SK-N-SH (cell line): ENCODE data around the gene G6PC2. TPM values are rescaled to one million over a fixed set of nuclear protein-coding genes. Genes with fewer than 3 reads are reported as not detected.

Experiments
- CTCF ChIA-PET: fragments of 300-600, 350-600 bp; formaldehyde crosslinking; extraction: SDS; loops from one replicate; lab custom pipeline; 2021; lab: Yijun Ruan, JAX
- POLR2A ChIA-PET: fragments of 350-600 bp; sonication (Branson Sonifier 250); formaldehyde crosslinking; extraction: SDS; loops from one replicate; lab custom pipeline; 2020; ENCODE audit warnings: antibody characterized with exemption, inconsistent platforms; lab: Yijun Ruan, JAX
- DNase-seq: peaks from one replicate; pipeline ENCODE4 v3.0.0; 2012
- H2AFZ ChIP-seq: fragments of 200-600 bp; sonication (generic); 2 replicates; pipeline ENCODE4 v1.8.1; 2016; ENCODE audit warnings: antibody characterized with exemption, mild to moderate bottlenecking, low read depth
- H3F3A ChIP-seq: fragments of 200-600 bp; sonication (generic); replicated peaks from 2 replicates; pipeline ENCODE3; 2016; ENCODE audit warnings: antibody characterized with exemption, mild to moderate bottlenecking; ENCODE audit not compliant: insufficient read depth
- H3K27ac ChIP-seq, 2 experiments: fragments of 200-500 bp in 1 of 2; fragments of 200-600 bp in 1 of 2; sonication (Bioruptor generic) in 1 of 2; sonication (generic), shearing (Covaris generic) in 1 of 2; 2 replicates each; pipeline versions ENCODE4 v1.5.1 to v1.6.1; 2014 to 2016; ENCODE audit warnings: low read depth in 2 of 2, inconsistent platforms in 1 of 2, low read length in 1 of 2, mild to moderate bottlenecking in 1 of 2, mixed read lengths in 1 of 2
- H3K27me3 ChIP-seq: fragments of 200-600 bp; sonication (generic), shearing (Covaris generic); 2 replicates; pipeline ENCODE4 v1.6.1; 2016; ENCODE audit warnings: mixed run types; ENCODE audit not compliant: insufficient read depth
- H3K36me3 ChIP-seq, 2 experiments: fragments of 200-500 bp in 1 of 2; fragments of 200-600 bp in 1 of 2; sonication (Bioruptor generic) in 1 of 2; sonication (generic) in 1 of 2; replicated peaks in 1 of 2; 2 replicates each; pipeline versions ENCODE3 to v1.5.1; 2014 to 2016; ENCODE audit warnings: low read length in 1 of 2, mild to moderate bottlenecking in 1 of 2; ENCODE audit not compliant: insufficient read depth in 2 of 2, control insufficient read depth in 1 of 2
- H3K4me1 ChIP-seq, 2 experiments: fragments of 200-500 bp in 1 of 2; fragments of 200-600 bp in 1 of 2; sonication (Bioruptor generic) in 1 of 2; sonication (generic), shearing (Covaris generic) in 1 of 2; 2 replicates each; pipeline versions ENCODE4 v1.5.1 to v1.6.1; 2014 to 2016; ENCODE audit warnings: low read depth in 1 of 2, low read length in 1 of 2, mixed run types in 1 of 2; ENCODE audit not compliant: insufficient read depth in 2 of 2, control insufficient read depth in 1 of 2
- H3K4me2 ChIP-seq: fragments of 200-600 bp; sonication (generic), shearing (Covaris generic); 2 replicates; pipeline ENCODE4 v1.6.1; 2017; ENCODE audit warnings: mixed run types
- H3K4me3 ChIP-seq, 2 experiments: fragments of 200-500 bp in 1 of 2; fragments of 200-600 bp in 1 of 2; sonication (Bioruptor generic) in 1 of 2; sonication (generic), shearing (Covaris generic) in 1 of 2; 2 replicates each; pipeline versions ENCODE4 v1.5.1 to v1.8.1; 2014 to 2016; ENCODE audit warnings: low read depth in 2 of 2, inconsistent platforms in 1 of 2, low read length in 1 of 2, mild to moderate bottlenecking in 1 of 2, mixed read lengths in 1 of 2, moderate library complexity in 1 of 2
- H3K79me2 ChIP-seq: fragments of 200-600 bp; sonication (generic); 2 replicates; pipeline ENCODE4 v1.8.1; 2017; ENCODE audit warnings: mild to moderate bottlenecking; ENCODE audit not compliant: insufficient read depth
- H3K9ac ChIP-seq: fragments of 200-600 bp; sonication (generic); 2 replicates; pipeline ENCODE4 v1.6.1; 2017; ENCODE audit warnings: mixed run types
- H3K9me2 ChIP-seq: fragments of 200-600 bp; sonication (generic); 2 replicates; pipeline ENCODE4 v1.6.1; 2017; ENCODE audit warnings: mixed run types
- H3K9me3 ChIP-seq: fragments of 200-600 bp; sonication (generic); 2 replicates; pipeline ENCODE4 v1.6.1; 2017; ENCODE audit warnings: mixed run types, mild to moderate bottlenecking, moderate library complexity
- H4K20me1 ChIP-seq: fragments of 200-600 bp; sonication (generic); 2 replicates; pipeline ENCODE4 v1.6.1; 2017; ENCODE audit warnings: mild to moderate bottlenecking, mixed run types; ENCODE audit not compliant: insufficient read depth
- CHD2 ChIP-seq: fragments of 150-350 bp; IDR thresholded peaks from 2 replicates; pipeline ENCODE4 v1.6.1; 2018; ENCODE audit warnings: low read length; ENCODE audit not compliant: partially characterized antibody
- EZH2phosphoT487 ChIP-seq: fragments of 200-600 bp; sonication (generic); IDR thresholded peaks from 2 replicates; pipeline ENCODE4 v1.6.1; 2017; ENCODE audit warnings: low read depth, mixed run types, mild to moderate bottlenecking, antibody characterized with exemption, moderate library complexity, borderline replicate concordance
- FOSL2 ChIP-seq: IDR thresholded peaks from 2 replicates; pipeline ENCODE4 v1.4.0; 2012; ENCODE audit warnings: low read depth, mild to moderate bottlenecking, moderate library complexity, borderline replicate concordance
- GABPA ChIP-seq: IDR thresholded peaks from 2 replicates; pipeline ENCODE4 v1.4.0; 2012; ENCODE audit warnings: low read depth, mild to moderate bottlenecking
- GATA2 ChIP-seq: sonication (generic); formaldehyde crosslinking; IDR thresholded peaks from 2 replicates; pipeline ENCODE4 v1.5.0; 2020; ENCODE audit warnings: mild to moderate bottlenecking, missing genetic modification reagents
- JUND ChIP-seq: IDR thresholded peaks from 2 replicates; pipeline ENCODE4 v1.4.0; 2012
- MEF2A ChIP-seq: IDR thresholded peaks from 2 replicates; pipeline ENCODE4 v1.4.0; 2012; ENCODE audit warnings: low read depth, borderline replicate concordance
- RFX5 ChIP-seq: IDR thresholded peaks from 2 replicates; pipeline ENCODE4 v1.6.1; 2012; ENCODE audit warnings: mild to moderate bottlenecking, improper control_type of control experiment, low read length
- SIN3A ChIP-seq: IDR thresholded peaks from 2 replicates; pipeline ENCODE4 v1.6.1; 2012; ENCODE audit warnings: low read depth, mild to moderate bottlenecking, low read length, moderate library complexity, borderline replicate concordance
- SMC3 ChIP-seq: IDR thresholded peaks from 2 replicates; pipeline ENCODE4 v1.6.1; 2012; ENCODE audit warnings: low read depth, low read length, improper control_type of control experiment
- TCF12 ChIP-seq: IDR thresholded peaks from 2 replicates; pipeline ENCODE4 v1.4.0; 2012
- YY1 ChIP-seq: IDR thresholded peaks from 2 replicates; pipeline ENCODE4 v1.4.0; 2012; ENCODE audit warnings: low read depth, mild to moderate bottlenecking
- WGBS: methylation state at CpG from one replicate; pipeline ENCODE4 v1.1.6; 2017; ENCODE audit warnings: low lambda C conversion rate; 5-methylcytosine and 5-hydroxymethylcytosine counted together
- polyA plus RNA-seq, 3 experiments: library from polyadenylated mRNA; depleted of rRNA; stranded (reverse); fragments of >200 nt; gene quantifications; 2 replicates each; pipeline ENCODE4 v1.2.3, GENCODE V29; 2012
- TF ChIP-seq, protein P1 (sequence below): IDR thresholded peaks from 2 replicates; pipeline ENCODE4 v1.6.1; 2012; ENCODE audit warnings: mild to moderate bottlenecking, low read depth, low read length, moderate library complexity
- TF ChIP-seq, protein P2 (sequence below): IDR thresholded peaks from 2 replicates; pipeline ENCODE4; 2012
- TF ChIP-seq, protein P3 (sequence below): IDR thresholded peaks from 2 replicates; pipeline ENCODE4 v1.4.0; 2012; ENCODE audit warnings: low read depth
- TF ChIP-seq, protein P4 (sequence below): fragments of 150-350 bp; IDR thresholded peaks from 2 replicates; pipeline ENCODE4 v1.6.1; 2017; ENCODE audit warnings: antibody characterized with exemption, low read length, low read depth, borderline replicate concordance

G6PC2 gene
- polyA plus RNA-seq, 1 of the 3 experiments (the other 2 are of a cell fraction) = not detected

DNA sequence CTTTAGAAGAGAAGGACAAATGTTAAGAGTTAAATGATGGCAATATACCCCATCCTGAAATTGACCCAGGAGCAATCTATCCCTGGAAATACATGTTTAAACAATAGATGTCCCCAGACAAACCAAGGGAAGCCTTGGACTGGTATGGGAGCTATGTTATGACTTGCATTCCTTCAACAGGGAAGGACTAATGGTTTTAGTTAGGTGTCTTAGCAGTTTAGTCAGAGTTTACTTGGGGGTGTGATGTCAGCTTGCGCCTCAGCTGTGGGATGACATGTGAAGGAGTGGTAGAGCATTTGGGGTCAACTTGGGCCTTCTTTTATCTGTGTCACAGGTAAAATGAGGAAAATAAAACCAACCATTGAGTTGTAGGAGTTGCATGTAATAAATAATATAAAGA, 47.6 kb upstream of the G6PC2 start (continued):
- TF ChIP-seq, protein P1, sequence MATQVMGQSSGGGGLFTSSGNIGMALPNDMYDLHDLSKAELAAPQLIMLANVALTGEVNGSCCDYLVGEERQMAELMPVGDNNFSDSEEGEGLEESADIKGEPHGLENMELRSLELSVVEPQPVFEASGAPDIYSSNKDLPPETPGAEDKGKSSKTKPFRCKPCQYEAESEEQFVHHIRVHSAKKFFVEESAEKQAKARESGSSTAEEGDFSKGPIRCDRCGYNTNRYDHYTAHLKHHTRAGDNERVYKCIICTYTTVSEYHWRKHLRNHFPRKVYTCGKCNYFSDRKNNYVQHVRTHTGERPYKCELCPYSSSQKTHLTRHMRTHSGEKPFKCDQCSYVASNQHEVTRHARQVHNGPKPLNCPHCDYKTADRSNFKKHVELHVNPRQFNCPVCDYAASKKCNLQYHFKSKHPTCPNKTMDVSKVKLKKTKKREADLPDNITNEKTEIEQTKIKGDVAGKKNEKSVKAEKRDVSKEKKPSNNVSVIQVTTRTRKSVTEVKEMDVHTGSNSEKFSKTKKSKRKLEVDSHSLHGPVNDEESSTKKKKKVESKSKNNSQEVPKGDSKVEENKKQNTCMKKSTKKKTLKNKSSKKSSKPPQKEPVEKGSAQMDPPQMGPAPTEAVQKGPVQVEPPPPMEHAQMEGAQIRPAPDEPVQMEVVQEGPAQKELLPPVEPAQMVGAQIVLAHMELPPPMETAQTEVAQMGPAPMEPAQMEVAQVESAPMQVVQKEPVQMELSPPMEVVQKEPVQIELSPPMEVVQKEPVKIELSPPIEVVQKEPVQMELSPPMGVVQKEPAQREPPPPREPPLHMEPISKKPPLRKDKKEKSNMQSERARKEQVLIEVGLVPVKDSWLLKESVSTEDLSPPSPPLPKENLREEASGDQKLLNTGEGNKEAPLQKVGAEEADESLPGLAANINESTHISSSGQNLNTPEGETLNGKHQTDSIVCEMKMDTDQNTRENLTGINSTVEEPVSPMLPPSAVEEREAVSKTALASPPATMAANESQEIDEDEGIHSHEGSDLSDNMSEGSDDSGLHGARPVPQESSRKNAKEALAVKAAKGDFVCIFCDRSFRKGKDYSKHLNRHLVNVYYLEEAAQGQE = no peak

DNA sequence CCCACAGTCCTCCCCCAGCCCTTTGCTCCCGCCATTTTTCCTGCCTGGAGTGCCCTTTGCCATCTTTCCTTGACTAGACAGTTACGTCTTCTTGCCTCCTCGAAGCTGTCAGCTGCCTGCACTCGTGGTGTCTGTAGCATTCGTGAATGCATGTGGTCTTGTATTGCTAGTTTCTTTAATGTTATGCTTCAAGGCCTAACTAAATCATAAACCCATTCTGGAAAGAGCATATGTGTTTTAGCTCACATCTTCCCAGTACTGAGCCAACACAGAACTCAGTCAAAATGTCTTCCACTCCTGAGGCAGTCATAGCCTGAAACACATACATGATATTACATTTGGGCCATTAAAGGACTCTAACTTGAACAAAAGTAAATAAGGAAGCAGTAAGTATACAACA, 46.4 kb upstream of the G6PC2 start:
- 96% methylated on average over 5 of the region's 5 CpGs for WGBS
- CTCF ChIA-PET = no interaction called here
- no peak for DNase-seq
- Histone ChIP-seq H4K20me1 (no peaks in the 10 kb centered on the region), H3K9ac (no peak overlapping the region), H3F3A (peaks cover 10% of the 10 kb centered on the region), H3K36me3 (no peaks in the 10 kb centered on the region), H3K9me2 (no peaks in the 10 kb centered on the region)
- no peak for TF ChIP-seq FOSL2
- TF ChIP-seq SMC3 = no peak
- no peak for TF ChIP-seq SIN3A
- no peak for TF ChIP-seq EZH2phosphoT487
- TF ChIP-seq YY1 = no peak
- TF ChIP-seq, protein P2, sequence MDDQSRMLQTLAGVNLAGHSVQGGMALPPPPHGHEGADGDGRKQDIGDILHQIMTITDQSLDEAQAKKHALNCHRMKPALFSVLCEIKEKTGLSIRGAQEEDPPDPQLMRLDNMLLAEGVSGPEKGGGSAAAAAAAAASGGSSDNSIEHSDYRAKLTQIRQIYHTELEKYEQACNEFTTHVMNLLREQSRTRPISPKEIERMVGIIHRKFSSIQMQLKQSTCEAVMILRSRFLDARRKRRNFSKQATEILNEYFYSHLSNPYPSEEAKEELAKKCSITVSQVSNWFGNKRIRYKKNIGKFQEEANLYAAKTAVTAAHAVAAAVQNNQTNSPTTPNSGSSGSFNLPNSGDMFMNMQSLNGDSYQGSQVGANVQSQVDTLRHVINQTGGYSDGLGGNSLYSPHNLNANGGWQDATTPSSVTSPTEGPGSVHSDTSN = no peak
- no peak for TF ChIP-seq MEF2A
- no peak for TF ChIP-seq GATA2 (CRISPR knock-in tag)
- TF ChIP-seq, protein P3, sequence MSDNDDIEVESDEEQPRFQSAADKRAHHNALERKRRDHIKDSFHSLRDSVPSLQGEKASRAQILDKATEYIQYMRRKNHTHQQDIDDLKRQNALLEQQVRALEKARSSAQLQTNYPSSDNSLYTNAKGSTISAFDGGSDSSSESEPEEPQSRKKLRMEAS = no peak
- no peak for TF ChIP-seq GABPA
- TF ChIP-seq, all 33 proteins: peak for 0
- H3K27me3 ChIP-seq = no peaks in the 10 kb centered on the region
- no peak overlapping the region for H3K27ac ChIP-seq
- no peaks in the 10 kb centered on the region for H3K79me2 ChIP-seq
- POLR2A ChIA-PET = no interaction called here
- H3K9me3 ChIP-seq = no peaks in the 10 kb centered on the region
- H2AFZ ChIP-seq = no peak overlapping the region
- no peak overlapping the region for H3K4me3 ChIP-seq
- no peak overlapping the region for H3K4me2 ChIP-seq
- H3K4me1 ChIP-seq = no peaks in the 10 kb centered on the region

DNA sequence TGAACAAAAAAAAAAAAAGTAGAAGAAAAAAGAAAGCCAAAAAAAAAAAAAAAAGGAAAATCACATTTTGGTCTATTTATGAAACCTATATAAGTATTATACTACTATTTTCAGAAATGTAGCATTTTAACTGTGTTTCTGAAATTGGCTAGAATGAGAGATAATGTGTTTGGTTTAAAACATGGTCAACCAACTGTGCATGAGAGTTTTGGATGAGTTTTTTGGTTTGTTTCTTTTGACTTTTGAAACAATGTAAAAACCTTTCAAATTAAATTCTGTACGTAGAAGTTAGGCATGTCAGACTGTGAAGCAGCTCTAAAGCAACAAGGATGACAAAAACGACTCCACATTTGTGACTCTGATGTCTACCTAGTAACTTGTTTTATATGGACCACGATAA, 45.5 kb upstream of the G6PC2 start:
- no peaks in the 10 kb centered on the region for H3K79me2 ChIP-seq
- POLR2A ChIA-PET = no interaction called here
- no peaks in the 10 kb centered on the region for H3K27me3 ChIP-seq
- H3K27ac ChIP-seq = no peak overlapping the region
- no peak overlapping the region for H3K9ac ChIP-seq
- no peak for DNase-seq
- H3K4me1 ChIP-seq = no peaks in the 10 kb centered on the region
- no peaks in the 10 kb centered on the region for H3K9me2 ChIP-seq
- 97% methylated on average over 3 of the region's 3 CpGs for WGBS
- CTCF ChIA-PET = no interaction called here
- peaks cover 10% of the 10 kb centered on the region for H3F3A ChIP-seq
- no peak overlapping the region for H3K4me3 ChIP-seq
- no peaks in the 10 kb centered on the region for H3K36me3 ChIP-seq
- no peaks in the 10 kb centered on the region for H3K9me3 ChIP-seq
- H3K4me2 ChIP-seq = no peak overlapping the region
- no peaks in the 10 kb centered on the region for H4K20me1 ChIP-seq
- H2AFZ ChIP-seq = no peak overlapping the region
- TF ChIP-seq, protein P4, sequence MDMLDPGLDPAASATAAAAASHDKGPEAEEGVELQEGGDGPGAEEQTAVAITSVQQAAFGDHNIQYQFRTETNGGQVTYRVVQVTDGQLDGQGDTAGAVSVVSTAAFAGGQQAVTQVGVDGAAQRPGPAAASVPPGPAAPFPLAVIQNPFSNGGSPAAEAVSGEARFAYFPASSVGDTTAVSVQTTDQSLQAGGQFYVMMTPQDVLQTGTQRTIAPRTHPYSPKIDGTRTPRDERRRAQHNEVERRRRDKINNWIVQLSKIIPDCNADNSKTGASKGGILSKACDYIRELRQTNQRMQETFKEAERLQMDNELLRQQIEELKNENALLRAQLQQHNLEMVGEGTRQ = no peak
- no peak for TF ChIP-seq JUND
- TF ChIP-seq CHD2 = no peak
- no peak for TF ChIP-seq GABPA
- TF ChIP-seq GATA2 (CRISPR knock-in tag) = no peak
- TF ChIP-seq RFX5 = no peak
- no peak for TF ChIP-seq TCF12
- TF ChIP-seq, protein P1 = no peak
